HCT116 (cell line): Measurements from ENCODE around the gene CERS6. TPM values are rescaled to one million over a fixed set of nuclear protein-coding genes. Genes with fewer than 3 reads are reported as not detected.

Source experiments
- ATAC-seq: fragments of 200-7000 bp; cut with Tn5 transposase; 2 replicates; pipeline ENCODE4 v1.9.1; 2020; ENCODE audit warnings: mild to moderate bottlenecking, moderate library complexity
- BruUV-seq: library from RNA; stranded (reverse); fragments of 400-500 nt; replicated peaks from 2 replicates; lab custom pipeline; 2021; lab: Mats Ljungman, UMichigan
- CTCF ChIA-PET: fragments of 300-600 bp; sonication (Branson Sonifier 250); formaldehyde crosslinking; loops from one replicate; lab custom pipeline; 2021; ENCODE audit warnings: antibody characterized with exemption; lab: Charles Lee
- POLR2A ChIA-PET: fragments of 300-600, 350-600 bp; sonication (Branson Sonifier 250); formaldehyde crosslinking; loops from one replicate; lab custom pipeline; 2021; ENCODE audit warnings: antibody characterized with exemption; lab: Charles Lee
- RAD21 ChIA-PET, 2 experiments: fragments of 300-600 bp; sonication (Branson Sonifier 250); formaldehyde crosslinking; loops; one replicate each; lab custom pipeline; 2023; ENCODE audit warnings: low total read pairs in 2 of 2; ENCODE audit not compliant: uncharacterized antibody in 2 of 2, unreplicated experiment in 2 of 2, low non-redundant PET in 1 of 2; lab: Charles Lee
- DNase-seq: peaks from one replicate; pipeline ENCODE4 v3.0.0-alpha.2; 2010; ENCODE audit warnings: low read depth, low spot score
- H2AFZ ChIP-seq: fragments of 200-600 bp; shearing (Covaris generic), sonication (generic); 2 replicates; pipeline ENCODE4 v1.6.1; 2017; ENCODE audit warnings: low read depth, mixed run types, mixed read lengths, antibody characterized with exemption, low read length; ENCODE audit not compliant: poor library complexity, severe bottlenecking
- H3K27ac ChIP-seq: 2 replicates; pipeline ENCODE4 v1.5.1; 2012; ENCODE audit warnings: low read depth, low read length
- H3K27me3 ChIP-seq: fragments of 200-600 bp; sonication (generic); 2 replicates; pipeline ENCODE4 v1.6.1; 2016; ENCODE audit warnings: mixed run types, low read length, mixed read lengths; ENCODE audit not compliant: insufficient read depth
- H3K36me3 ChIP-seq, 2 experiments: fragments of 200-500 bp in 1 of 2; fragments of 200-600 bp in 1 of 2; sonication (Bioruptor generic) in 1 of 2; sonication (generic) in 1 of 2; 2 replicates each; pipeline versions ENCODE4 v1.5.1 to v1.6.1; 2014 to 2016; ENCODE audit warnings: low read length in 2 of 2, inconsistent platforms in 1 of 2, mixed read lengths in 1 of 2, mixed run types in 1 of 2; ENCODE audit not compliant: insufficient read depth in 2 of 2, control insufficient read depth in 1 of 2
- H3K4me1 ChIP-seq, 2 experiments: fragments of 200-600 bp in 1 of 2; sonication (generic) in 1 of 2; 2 replicates each; pipeline versions ENCODE4 v1.5.1 to v1.6.1; 2012 to 2017; ENCODE audit warnings: low read length in 2 of 2, inconsistent platforms in 1 of 2, mild to moderate bottlenecking in 1 of 2, mixed read lengths in 1 of 2, mixed run types in 1 of 2, moderate library complexity in 1 of 2; ENCODE audit not compliant: insufficient read depth in 2 of 2, control insufficient read depth in 1 of 2
- H3K4me2 ChIP-seq: fragments of 200-600 bp; sonication (generic); 2 replicates; pipeline ENCODE4 v1.6.1; 2017; ENCODE audit warnings: mixed run types, low read length, mixed read lengths
- H3K4me3 ChIP-seq, 2 experiments: fragments of 200-600 bp in 1 of 2; sonication (generic) in 1 of 2; replicated peaks in 1 of 2; 2 replicates each; pipeline ENCODE4 v1.5.1; 2011 to 2016; ENCODE audit warnings: low read length in 2 of 2, control low read depth in 1 of 2, low read depth in 1 of 2, mild to moderate bottlenecking in 1 of 2, mixed read lengths in 1 of 2, mixed run types in 1 of 2
- H3K79me2 ChIP-seq: fragments of 200-600 bp; sonication (generic); 2 replicates; pipeline ENCODE4 v1.6.1; 2017; ENCODE audit warnings: mild to moderate bottlenecking, mixed run types, low read length, moderate library complexity, mixed read lengths; ENCODE audit not compliant: insufficient read depth
- H3K9ac ChIP-seq: fragments of 200-600 bp; sonication (generic); 2 replicates; pipeline ENCODE4 v1.6.1; 2016; ENCODE audit warnings: low read length, mixed read lengths
- H3K9me2 ChIP-seq: fragments of 200-600 bp; sonication (generic), shearing (Covaris generic); 2 replicates; pipeline ENCODE4 v1.6.1; 2017; ENCODE audit warnings: mixed run types, mild to moderate bottlenecking, moderate library complexity; ENCODE audit not compliant: insufficient read depth
- H3K9me3 ChIP-seq, 2 experiments: fragments of 200-500 bp in 1 of 2; fragments of 200-600 bp in 1 of 2; sonication (Bioruptor generic) in 1 of 2; sonication (generic) in 1 of 2; 2 replicates each; pipeline ENCODE4 v1.6.1; 2014 to 2017; ENCODE audit warnings: low read length in 2 of 2, mixed read lengths in 2 of 2, inconsistent platforms in 1 of 2, low read depth in 1 of 2, mild to moderate bottlenecking in 1 of 2, mixed run types in 1 of 2, moderate library complexity in 1 of 2; ENCODE audit not compliant: control insufficient read depth in 1 of 2, insufficient read depth in 1 of 2
- H4K20me1 ChIP-seq: fragments of 200-600 bp; sonication (generic), shearing (Covaris generic); 2 replicates; pipeline ENCODE4 v1.6.1; 2017; ENCODE audit warnings: mixed run types, mild to moderate bottlenecking, moderate library complexity; ENCODE audit not compliant: insufficient read depth
- ELF1 ChIP-seq: IDR thresholded peaks from 2 replicates; pipeline ENCODE4 v1.6.1; 2012; ENCODE audit warnings: low read depth, borderline replicate concordance
- EZH2phosphoT487 ChIP-seq: fragments of 200-600 bp; IDR thresholded peaks from 2 replicates; pipeline ENCODE4 v1.6.1; 2018; ENCODE audit warnings: antibody characterized with exemption, borderline replicate concordance
- FOSL1 ChIP-seq: IDR thresholded peaks from 2 replicates; pipeline ENCODE4 v1.6.1; 2012; ENCODE audit warnings: low read depth
- YY1 ChIP-seq: IDR thresholded peaks from 2 replicates; pipeline ENCODE4 v1.6.1; 2011; ENCODE audit warnings: low read length, low read depth, moderate library complexity, mild to moderate bottlenecking; ENCODE audit not compliant: insufficient replicate concordance; ENCODE audit errors: extremely low read depth
- ZBTB33 ChIP-seq: IDR thresholded peaks from 2 replicates; pipeline ENCODE4 v1.6.1; 2011; ENCODE audit warnings: mild to moderate bottlenecking, low read length, moderate library complexity; ENCODE audit not compliant: insufficient replicate concordance; ENCODE audit errors: extremely low read depth
- intact Hi-C: fragments of 100-400 bp; cut with micrococcal nuclease; formaldehyde crosslinking; loops from 2 replicates; pipeline ENCODE4 v1.10.0; 2022
- total RNA-seq: library from RNA; stranded (reverse); gene quantifications from one replicate; pipeline ENCODE4 v1.2.1, GENCODE V29; 2021; ENCODE audit not compliant: unreplicated experiment

Gene CERS6
- total RNA-seq, 1 experiment from 2014 or later: 37.0 TPM

- TF ChIP-seq ZBTB33 (no peak), ELF1 (no peak), FOSL1 (no peak), EZH2phosphoT487 (no peak)
These were observed 292.4 kb downstream of the CERS6 start (continued) for GRCh38 chr2:168748461-168748860.

GRCh38 chr2:168749297-168749696, 293.2 kb downstream of the CERS6 start:
- no peak overlapping the region for H3K4me3 ChIP-seq
- H3K4me1 ChIP-seq: no peaks in the 10 kb centered on the region
- TF ChIP-seq EZH2phosphoT487 (no peak), YY1 (no peak)
- no peaks in the 10 kb centered on the region for H3K27me3 ChIP-seq
- H3K36me3 ChIP-seq: no peaks in the 10 kb centered on the region
- ATAC-seq (no peak), DNase-seq (no peak)
- no peak overlapping the region for H2AFZ ChIP-seq
- ChIA-PET POLR2A (no interaction called here), RAD21 (no interaction called here), CTCF (no interaction called here)
- intact Hi-C loops: no loop called here
- no TSS peak for BruUV-seq
- no peaks in the 10 kb centered on the region for H3K9me3 ChIP-seq
- no peaks in the 10 kb centered on the region for H4K20me1 ChIP-seq
- no peak overlapping the region for H3K4me2 ChIP-seq
- H3K79me2 ChIP-seq: no peaks in the 10 kb centered on the region
- H3K27ac ChIP-seq: no peak overlapping the region
- H3K9ac ChIP-seq: no peak overlapping the region
- H3K9me2 ChIP-seq: no peaks in the 10 kb centered on the region
